Upper lobe of left lung (tissue), 4 donors: ENCODE results near the gene RUFY3.

Experiments used
- POLR2A ChIP-seq, 4 donors: fragments of 450-650 bp; IDR thresholded peaks; one replicate each; pipeline ENCODE4 v1.5.1; 2016 to 2017; ENCODE audit warnings: antibody characterized with exemption in 4 of 4, mild to moderate bottlenecking in 2 of 4
- TF ChIP-seq, protein P1 (sequence below), 6 experiments: fragments of 450-650 bp in 4 of 6; fragments of 200-600 bp in 2 of 6; sonication (generic) in 2 of 6; IDR thresholded peaks; one replicate each; pipeline ENCODE4 v1.5.1; 2016 to 2019; ENCODE audit warnings: antibody characterized with exemption in 6 of 6

DNA sequence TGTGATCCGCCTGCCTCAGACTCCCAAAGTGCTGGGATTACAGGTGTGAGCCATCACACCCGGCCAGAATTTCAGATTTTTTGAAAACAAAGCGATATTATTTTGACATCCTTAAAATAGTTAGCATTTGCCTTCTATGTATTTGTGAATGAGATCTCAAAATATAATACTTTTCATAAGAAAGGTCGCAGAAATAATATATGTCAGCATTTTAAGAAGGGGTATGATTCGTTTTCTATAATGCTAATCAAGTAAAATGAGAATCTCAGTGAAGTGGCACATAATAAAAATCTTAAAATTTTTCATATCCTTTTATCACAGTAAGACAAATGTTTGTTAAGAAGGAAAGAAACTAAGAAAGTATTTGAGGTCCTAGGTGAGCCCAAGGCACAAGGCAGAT, 65.7 kb downstream of the RUFY3 start:
- TF ChIP-seq, protein P1, sequence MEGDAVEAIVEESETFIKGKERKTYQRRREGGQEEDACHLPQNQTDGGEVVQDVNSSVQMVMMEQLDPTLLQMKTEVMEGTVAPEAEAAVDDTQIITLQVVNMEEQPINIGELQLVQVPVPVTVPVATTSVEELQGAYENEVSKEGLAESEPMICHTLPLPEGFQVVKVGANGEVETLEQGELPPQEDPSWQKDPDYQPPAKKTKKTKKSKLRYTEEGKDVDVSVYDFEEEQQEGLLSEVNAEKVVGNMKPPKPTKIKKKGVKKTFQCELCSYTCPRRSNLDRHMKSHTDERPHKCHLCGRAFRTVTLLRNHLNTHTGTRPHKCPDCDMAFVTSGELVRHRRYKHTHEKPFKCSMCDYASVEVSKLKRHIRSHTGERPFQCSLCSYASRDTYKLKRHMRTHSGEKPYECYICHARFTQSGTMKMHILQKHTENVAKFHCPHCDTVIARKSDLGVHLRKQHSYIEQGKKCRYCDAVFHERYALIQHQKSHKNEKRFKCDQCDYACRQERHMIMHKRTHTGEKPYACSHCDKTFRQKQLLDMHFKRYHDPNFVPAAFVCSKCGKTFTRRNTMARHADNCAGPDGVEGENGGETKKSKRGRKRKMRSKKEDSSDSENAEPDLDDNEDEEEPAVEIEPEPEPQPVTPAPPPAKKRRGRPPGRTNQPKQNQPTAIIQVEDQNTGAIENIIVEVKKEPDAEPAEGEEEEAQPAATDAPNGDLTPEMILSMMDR (IDR thresholded peaks at IDR 0.05): no peak
- TF ChIP-seq POLR2A (IDR thresholded peaks at IDR 0.05): no peak
